ENCODE measurements around the gene APLNR.
A peak's percentile ranks its signal among the peaks of the same experiment; 100 is the strongest.

APLNR gene

DNA sequence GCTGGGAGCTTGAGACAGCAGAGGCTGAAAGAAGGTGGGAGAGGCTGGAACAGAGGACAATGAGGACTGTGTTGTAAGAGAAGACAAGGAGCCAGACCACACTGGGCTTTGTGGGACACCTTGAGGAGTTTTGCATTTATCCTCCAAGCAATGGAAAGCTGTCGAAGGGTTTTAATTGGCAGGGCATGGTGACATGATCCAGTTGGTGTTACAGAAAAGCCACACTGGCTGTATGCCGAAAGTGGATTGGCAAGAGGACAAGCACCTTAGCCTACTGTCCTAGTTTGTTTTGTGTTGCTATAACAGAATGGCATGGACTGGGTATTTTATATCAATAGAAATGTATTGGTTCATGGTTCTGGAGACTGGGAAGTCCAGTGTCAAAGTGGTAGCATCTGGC lies 14.0 kb upstream of the APLNR start:
- DNase-seq, result no peak

DNA sequence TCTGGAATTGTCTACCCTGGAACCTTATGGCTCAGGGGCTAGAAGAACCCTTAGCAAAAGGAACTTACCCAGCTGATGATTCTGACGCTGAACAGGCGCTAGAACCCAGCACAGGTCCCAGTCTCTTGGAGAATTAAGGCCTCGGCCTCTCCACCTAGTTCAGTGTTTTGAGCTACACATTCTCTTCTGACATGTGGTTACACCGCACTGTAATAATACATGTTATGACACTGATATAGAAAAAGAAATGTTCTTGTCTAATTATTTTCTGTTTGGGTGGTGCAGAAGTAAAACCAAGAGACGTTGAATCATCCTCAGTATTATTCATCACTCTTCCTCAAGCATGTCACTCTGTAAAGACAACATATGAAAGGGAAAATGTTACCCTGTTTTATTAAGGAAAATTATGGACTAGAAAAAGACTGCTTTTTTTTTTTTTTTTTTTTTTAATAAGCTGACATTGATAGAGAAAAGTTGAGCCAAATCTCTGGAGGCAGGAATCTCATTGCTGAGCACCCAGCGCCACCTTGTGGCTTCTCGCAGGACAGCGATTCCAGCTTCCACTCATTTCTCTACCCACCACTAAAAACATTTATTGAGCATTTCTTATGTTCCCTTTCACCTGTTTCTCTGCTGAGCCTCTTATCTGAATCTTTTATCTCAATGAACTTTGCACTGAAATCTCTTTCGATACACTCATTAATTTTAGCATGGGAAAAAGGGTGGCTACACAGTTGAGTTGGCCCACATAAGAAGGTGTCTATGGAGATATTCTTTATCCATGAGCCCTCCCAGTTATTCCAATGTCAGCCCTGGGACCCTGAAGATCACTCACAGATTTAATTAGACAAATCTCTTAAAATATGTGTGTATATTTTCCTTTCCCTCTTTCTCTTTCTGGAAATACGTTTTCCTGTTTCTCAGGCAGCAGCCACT lies 12.6 kb upstream of the APLNR start:
- DNase-seq, result peak; percentile 52

DNA sequence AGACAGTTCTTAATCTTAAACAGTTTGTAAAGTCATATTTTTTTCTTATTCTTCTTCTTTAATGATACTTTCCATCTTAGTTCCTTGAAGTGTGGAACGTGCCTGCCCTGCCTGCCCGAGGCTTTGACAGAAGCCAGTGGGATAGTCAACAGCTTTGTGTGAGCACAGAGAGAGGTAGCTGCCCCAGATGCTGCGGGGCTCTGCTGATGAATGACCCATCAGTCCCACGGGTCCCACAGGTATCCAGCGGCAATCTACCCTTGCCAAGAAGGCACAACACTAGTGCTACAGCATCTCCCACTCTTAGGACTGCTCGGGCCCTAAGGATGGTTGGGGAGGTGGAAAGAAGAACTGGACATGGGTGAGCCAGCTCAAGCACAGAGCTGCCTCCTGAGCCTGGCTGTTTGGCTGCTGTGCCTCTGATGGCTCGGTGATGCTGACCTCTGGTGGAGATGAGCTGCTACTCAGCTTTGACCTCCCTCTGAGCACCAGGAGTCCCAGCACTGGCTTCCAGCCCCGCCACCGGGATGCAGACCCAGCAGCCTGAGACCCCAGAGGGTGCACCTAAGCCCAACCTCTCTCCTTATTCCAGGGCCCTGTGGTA lies 11.8 kb upstream of the APLNR start:
- peak; percentile 75 for DNase-seq

DNA sequence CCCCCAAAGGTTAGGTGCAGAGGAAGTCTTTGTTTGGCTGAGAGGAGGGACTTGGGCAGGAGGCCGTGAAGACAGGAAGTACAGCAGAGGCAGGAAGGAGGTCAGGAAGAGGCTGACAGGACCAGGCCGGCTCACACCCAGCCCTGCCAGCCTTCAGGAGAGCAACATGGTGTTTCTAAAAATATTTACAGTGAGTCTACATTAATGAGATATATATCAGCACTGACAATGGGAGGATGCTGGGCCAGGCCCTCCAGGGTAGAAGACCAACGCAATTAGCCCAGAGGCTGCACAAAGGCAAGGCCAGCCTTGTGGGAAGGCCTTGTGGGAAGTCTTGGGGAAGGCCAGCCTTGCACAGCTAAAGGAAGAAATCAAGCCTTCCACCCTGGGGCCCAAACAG lies 7.9 kb upstream of the APLNR start:
- no peak for DNase-seq

DNA sequence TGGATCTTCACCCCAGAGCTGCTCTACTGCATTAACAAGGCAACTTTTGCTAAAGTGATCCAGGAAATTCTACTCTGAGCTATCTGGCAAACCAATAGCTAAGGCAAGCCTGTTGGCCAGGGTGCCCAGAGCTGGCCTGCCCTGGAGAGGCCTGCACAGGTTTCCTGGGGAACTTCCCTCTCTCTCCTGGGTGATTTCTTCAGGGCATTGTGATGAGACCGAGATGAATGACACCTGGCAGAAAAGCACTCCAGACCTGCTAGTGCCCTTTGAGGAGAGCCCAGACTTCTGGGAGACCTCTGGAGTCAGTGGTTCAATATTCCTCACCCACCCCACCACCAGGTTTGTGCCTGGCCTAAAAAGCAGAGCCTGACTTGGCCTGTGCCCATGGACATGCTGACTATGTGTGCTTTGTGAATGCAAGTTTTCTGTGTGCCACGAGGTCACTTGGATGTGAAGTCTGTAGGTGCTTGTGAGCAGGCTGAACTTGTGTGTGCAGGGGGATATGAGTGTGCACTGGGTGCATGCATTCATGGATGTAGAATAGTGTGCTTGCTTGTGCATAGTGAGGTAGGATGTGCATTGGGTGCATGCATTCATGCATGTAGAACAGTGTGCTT lies 4.4 kb upstream of the APLNR start:
- no peak for DNase-seq

DNA sequence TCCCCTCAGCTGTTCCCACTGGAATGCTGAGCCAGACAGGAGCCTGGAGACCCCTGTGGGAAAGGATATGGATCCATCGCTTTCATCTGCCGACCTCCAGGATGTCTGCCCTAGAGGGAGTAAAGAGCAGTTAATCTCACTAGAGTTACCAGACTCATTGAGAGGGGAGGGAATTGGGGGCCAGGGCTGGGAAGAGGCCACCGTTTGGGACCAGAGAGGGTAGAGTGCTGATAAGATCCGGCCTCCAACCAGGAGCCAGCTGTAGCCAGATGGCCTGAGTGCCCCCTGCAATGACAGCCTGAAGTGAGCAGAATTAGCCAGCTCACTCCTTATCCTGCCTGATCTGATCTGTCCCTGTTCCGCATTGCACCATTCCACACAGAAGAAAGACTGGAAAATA lies 3.7 kb upstream of the APLNR start:
- no peak for DNase-seq

DNA sequence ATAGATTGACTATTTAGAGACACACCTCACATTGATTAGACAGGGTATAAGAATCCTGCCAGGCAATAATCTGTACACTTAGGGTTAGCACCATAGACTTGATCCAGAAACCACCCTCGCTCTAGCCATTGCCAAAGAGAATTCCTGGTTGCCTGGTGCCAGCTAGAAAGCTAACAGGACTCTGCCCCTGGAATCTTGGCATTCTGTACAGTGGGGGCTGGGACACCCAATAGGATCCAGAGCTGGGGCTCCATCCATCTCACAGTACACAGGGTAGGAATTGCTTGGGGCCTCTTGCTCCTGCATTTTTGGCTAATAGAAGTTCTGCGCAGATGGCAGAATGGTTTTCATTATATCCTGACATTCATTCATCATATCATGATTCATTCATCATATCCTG lies 3.0 kb upstream of the APLNR start:
- no peak for DNase-seq

DNA sequence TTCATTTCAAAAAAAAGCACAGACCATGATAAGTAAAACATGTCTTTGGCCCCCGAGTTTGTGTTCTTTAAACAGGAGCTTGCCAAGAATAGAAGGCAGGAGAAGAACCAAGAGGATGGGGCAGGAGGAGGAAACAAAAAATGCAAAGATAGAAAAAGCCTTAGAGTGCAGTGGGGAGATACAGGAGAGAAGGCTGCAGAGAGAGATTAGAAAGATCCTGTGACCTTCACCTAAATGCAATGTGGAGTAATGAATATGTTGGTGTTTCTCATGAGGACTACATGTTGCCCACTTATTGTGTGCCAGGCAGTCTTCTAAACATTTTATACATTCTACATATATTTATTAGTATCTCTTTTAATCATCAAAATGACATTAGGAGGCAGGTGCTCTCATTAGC lies 2.3 kb upstream of the APLNR start:
- no peak for DNase-seq

DNA sequence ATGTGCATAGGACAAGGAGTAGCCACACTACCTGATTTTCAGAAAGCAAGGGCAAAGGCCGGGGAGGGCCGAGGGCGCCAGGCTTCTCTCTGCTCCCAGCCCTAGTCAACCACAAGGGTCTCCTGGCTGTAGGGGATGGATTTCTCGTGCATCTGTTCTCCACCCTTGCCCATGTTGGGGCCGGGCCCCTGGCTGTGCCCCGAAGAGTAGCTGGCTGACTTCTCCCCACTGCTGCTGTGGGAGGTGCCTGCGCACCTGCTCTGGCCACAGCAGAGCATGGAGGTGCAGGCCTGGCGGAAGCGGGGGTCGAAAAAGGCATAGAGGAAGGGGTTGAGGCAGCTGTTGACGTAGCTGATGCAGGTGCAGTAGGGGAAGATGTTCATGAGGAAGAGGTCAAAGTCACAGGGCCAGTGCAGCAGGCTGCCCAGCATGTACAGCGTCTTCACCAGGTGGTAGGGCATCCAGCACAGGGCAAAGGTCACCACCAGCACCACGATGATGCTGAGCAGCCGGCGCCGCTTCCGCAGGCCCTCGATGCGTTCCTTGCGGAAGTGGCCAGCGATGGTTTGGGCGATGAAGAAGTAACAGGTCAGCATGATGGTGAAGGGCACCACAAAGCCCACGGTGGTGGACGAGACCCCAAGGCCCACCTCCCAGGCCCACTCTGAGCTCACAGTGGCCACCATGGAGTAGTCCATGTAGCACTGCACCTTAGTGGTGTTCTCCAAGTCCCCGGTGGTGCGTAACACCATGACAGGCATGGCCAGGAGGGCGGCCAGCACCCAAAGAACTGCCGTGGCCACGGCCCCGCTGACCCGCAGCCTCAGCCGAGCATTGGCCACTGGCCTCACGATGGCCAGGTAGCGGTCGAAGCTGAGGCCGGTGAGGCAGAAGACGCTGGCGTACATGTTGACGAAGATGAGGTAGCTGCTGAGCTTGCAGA lies 1.0 kb downstream of the APLNR start:
- no peak for DNase-seq

DNA sequence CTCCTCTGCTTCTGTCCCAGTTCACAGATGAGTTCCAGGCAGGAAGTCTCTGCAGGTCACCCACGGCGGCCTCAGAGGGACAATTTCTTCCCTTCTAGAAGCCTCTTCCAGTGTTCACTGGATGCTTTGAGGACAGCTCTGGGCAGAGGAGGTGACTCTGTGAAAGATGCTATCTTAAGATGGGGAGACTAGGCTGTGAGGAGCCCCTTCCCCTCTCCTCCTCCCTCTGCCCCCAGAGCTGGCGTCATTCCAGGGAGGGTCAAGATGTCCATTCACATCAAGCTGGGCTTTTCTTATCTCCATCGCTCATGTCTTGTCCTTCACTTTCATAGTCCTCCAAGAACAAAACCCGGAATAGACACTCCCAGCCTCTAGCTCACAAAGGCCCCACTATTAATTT lies 3.3 kb downstream of the APLNR start:
- DNase-seq, result no peak

DNA sequence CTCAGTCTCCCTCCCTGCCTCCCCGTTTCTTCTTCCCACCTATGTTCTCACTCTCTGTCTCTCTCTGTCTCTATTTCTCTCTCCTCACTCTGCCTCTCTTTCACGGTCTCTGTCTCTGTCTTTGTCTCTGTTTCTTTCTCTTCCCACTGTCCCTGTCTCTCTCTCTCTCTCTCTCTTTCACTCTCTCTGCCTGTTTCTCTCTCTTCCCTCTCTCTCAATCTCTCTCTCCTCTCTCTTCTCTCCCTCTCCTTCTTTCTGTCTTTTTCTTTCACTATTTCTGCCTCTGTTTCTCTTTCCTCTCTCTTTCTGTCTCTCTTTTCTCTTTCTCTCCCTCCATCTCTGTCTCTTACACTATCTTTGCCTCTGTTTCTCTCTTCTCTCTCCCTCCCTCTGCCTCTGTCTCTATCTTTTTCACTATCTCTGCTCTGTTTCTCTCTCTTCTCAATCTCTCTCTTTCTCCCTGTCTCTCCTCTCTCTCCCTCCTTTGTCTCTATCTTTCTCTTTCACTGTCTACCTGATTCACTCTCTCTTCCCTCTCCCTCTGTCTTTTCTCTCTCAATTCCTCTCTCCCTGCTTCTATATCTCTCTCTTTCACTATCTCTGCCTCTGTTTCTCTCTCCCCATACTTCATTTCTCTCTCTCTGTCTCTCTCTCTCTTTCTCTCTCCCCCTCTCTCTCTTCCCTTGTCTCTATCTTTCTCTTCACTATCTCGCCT lies 5.4 kb downstream of the APLNR start:
- no peak for DNase-seq

DNA sequence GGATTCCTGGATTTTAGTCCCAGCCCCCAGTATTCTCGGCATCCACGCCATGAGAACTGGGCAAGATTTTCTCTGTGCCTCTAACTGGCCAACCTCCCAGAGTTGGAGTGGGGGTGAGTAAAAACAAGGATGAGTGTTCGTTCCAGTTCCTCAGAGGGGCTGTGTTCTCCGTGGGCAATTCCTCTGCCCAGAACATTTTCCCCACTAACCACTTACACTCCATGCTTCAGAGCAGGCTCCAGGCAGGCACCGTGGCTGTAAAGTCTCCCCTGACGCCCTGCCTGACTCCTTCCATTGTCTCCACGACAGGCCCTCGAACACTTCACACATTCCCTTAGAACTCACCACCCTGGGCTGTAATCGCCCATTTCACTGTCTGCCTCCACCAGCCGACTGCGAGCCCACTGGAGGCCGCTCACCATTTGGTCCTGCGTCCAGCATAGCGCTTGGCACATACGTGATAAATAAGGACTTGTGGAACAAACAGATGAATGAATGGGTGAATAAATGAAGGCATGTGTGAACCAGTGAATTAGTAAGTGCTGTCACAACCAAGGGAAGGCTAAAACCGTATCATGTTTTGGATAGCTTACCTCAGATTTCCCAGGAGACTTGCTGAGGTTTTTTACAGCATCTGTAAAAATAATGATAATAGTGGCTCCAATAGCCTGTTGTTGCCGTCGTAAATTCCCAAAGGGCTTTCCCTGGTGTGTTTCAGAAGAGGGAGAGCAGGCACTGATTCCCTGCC lies 6.1 kb downstream of the APLNR start:
- peak; percentile 56 for DNase-seq

DNA sequence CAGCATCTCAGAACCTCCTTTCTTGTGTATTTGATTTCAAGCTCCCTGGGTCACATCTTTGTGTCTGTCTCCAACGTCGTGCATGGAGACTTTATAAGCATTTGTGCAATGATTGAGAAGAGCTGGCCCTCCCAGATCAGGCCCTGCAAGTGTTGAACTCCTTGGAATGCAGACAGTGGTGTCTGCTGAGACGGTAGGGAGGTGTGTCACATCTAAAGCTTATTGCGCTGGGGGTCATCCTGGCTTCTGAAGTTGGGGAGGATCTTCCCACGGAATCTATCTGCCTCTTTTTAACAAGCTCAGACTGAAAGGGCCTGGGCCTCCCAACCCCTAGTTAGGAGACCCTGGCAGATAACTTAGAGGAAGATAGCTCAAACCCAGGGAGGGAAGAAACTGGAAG lies 6.7 kb downstream of the APLNR start:
- no peak for DNase-seq

DNA sequence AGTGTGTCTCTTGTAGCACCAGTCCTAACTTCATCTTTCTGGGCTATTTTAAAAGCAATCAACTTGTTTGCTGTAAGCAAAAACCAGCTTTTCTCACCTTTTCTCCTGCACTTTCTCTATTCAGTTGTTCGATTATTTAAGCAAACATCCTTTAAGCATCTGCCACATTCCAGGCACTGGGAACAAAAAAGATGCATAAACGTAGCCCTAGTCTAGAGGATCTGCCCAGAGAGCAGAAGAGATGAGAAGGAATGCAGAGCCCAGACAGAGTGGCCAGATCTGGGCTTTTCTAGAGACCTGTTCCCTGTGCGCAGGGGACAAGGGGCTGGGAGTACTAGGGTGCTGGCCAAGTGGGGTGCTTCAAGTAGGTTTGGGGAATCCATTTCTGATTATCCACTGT lies 8.4 kb downstream of the APLNR start:
- no peak for DNase-seq

DNA sequence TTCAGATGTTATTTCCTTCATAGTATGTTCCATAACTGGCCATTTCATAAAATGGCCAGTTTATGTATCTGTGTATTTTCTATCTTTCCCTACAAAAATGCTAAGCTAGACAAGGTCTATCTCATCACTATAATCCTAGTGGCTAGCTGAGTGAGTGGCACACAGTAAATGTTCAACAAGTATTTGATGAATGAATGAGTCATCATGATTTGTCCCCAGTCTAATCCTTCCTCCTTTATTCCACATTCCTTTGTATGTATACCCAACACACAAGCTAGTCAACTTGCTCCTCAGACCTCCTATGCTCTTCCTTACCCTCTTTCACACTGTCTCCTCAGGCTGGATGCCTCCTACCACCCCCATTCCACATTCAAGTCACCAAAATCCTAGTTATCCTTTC lies 12.5 kb downstream of the APLNR start:
- DNase-seq, result no peak

DNA sequence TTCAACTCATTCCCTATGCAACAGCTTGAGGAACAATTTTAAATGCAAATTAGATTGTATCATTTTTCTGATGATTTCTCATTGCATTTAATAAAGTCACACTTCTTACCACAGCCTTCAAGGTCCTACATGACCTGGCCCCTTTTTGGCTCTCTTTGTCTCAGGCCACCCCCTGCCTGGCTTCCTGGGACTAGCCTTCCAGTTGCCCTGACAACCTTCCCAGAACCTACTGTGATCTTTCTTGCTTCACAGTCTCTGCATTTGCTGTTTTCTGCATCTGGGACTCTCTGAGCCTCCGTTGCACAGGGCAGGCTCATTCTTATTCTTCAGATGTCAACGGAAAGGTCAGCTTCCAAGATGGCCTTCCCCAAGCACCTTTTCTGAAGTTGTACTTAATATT lies 12.9 kb downstream of the APLNR start:
- no peak for DNase-seq

DNA sequence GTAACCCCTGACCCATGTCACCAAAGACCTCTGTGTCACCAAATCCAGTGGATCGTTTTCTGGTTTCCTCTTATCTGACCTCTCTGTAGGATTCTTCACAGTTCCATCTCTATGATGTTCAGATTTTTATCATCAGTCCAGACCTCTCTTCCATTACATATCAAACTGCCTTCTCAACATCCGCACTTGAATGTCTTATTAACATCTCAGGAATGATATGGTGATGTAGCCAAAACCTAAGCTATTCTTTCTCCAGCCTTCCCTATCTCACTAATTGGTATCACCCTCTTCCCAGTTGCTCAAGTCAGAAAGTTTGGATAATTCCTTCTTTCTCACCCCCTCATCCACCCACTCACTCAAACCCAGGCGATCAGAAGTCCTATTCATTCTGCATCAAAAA lies 13.4 kb downstream of the APLNR start:
- no peak for DNase-seq

DNA sequence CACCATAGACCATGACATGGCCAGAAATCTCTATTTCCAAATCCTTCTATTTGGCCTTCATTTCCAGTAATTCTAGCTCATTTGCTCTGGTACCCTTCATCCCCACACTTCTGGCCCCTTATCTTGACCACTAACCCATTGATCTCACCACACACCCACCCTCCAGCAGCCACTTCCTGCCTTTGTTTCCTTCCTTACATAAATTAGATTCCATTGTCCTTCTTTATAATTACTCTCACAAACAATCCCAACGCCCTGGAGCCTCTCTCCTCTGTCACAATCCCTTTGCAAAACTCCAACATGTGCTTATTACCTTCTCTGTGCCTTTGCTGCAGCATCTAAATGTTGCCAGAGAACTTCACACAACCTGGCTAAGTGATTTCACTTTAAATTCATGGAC lies 14.8 kb downstream of the APLNR start:
- DNase-seq, result no peak

DNA sequence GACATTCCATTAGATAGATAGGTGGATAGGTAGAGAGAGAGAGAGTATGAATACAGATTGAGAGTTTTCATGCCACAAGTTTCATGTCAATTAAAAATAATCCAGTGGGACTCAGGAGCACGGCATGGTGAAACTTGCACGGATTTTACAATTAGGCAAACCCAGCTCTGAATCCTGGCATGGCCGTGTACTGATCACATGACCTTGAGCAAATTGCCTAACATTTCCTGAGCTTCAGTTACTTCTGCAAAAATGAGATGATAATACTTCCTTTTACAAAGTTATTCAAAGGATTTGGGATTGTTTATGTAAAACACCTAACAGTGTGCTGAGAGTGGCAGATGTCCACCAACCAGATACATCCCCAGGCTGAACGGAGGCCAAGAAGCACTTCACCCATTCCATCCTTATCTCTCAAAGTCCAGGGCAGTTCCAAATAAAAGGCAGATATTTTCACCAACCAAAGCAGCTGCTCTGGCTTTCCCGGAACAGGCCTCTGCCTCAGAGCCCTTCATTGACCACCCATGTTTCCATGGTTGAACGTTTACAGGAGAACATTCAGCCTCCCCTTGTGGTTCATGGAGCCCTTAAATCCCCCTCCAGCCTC lies 17.9 kb downstream of the APLNR start:
- no peak for DNase-seq

DNA sequence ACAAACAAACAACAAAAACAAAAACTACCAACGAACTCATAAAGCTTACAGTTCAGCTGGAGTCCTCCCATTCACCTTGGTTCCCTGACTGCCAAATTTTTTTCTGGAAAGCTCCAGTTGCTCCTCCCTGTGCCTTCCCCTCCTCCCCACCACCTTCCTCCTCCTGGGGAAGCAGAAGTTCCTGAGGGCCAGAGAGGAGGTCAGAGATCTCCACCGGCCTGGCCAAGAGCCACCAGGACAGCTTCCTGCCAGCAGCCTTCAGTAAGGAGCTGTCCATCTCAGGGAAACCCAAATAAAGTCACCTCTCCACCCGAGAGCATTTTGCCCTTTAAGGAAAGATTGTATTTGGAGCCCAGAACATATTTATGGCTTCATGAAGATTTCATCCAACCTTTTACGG lies 20.0 kb downstream of the APLNR start:
- DNase-seq, result no peak

DNA sequence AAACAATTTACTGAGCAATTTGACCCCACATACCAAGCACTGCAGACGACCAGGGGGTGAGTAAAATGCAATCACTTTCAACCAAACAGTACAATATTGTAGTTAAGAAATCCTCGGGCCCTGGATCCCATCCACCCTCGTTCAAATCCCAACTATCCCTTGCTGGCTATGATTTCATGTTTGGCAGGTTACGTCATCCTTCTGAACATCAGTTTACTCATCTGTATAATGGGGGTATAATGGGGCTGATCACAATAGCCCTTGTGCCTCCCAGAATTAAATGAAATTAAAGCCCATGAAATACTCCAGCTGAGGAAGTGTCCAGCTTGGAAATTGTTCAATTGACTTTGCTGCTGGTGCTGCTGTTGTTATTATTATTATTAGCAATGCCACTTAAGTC lies 20.6 kb downstream of the APLNR start:
- no peak for DNase-seq
